Parathyroid adenoma (tissue), 2 donors: ENCODE measurements around the gene ZNF649.

Experiments
- H2AFZ ChIP-seq: fragments of 300-600 bp; sonication (generic); one replicate; pipeline ENCODE4 v1.7.0; 2017; ENCODE audit warnings: antibody characterized with exemption, mild to moderate bottlenecking
- H3K27ac ChIP-seq: fragments of 300-600 bp; sonication (generic); one replicate; pipeline ENCODE4 v1.7.0; 2017
- H3K27me3 ChIP-seq: fragments of 300-600 bp; sonication (generic); one replicate; pipeline ENCODE4 v1.7.0; 2017; ENCODE audit warnings: low read length; ENCODE audit not compliant: control insufficient read depth, insufficient read depth
- H3K36me3 ChIP-seq: fragments of 300-600 bp; sonication (generic); one replicate; pipeline ENCODE4 v1.7.0; 2017; ENCODE audit warnings: low read length; ENCODE audit not compliant: control insufficient read depth, insufficient read depth
- H3K4me1 ChIP-seq: fragments of 300-600 bp; sonication (generic); one replicate; pipeline ENCODE4 v1.7.0; 2017; ENCODE audit warnings: control low read depth
- H3K4me2 ChIP-seq: fragments of 300-600 bp; sonication (generic); one replicate; pipeline ENCODE4 v1.7.0; 2017; ENCODE audit warnings: low read length
- H3K4me3 ChIP-seq: fragments of 300-600 bp; sonication (generic); one replicate; pipeline ENCODE4 v1.7.0; 2017; ENCODE audit warnings: low read depth, low read length
- H3K79me2 ChIP-seq: fragments of 300-600 bp; sonication (generic); one replicate; pipeline ENCODE4 v1.7.0; 2017; ENCODE audit warnings: control low read depth
- H3K9ac ChIP-seq: fragments of 300-600 bp; sonication (generic); one replicate; pipeline ENCODE4 v1.7.0; 2017; ENCODE audit warnings: mild to moderate bottlenecking
- H3K9me3 ChIP-seq: fragments of 300-600 bp; sonication (generic); one replicate; pipeline ENCODE4 v1.7.0; 2017; ENCODE audit warnings: low read length; ENCODE audit not compliant: control insufficient read depth
- TF ChIP-seq, protein P1 (sequence below): fragments of 300-600 bp; sonication (generic); IDR thresholded peaks from one replicate; pipeline ENCODE4 v1.7.0; 2017; ENCODE audit warnings: antibody characterized with exemption, mild to moderate bottlenecking
- donor health status: primary hyperparathyroidism.

ZNF649 gene

GRCh38 chr19:51889934-51890333 lies 14.9 kb downstream of the ZNF649 start:
- Histone ChIP-seq H3K9me3 (no peaks in the 10 kb centered on the region), H3K4me2 (no peak overlapping the region), H3K4me1 (no peaks in the 10 kb centered on the region), H3K36me3 (peaks cover 12% of the 10 kb centered on the region), H3K79me2 (no peaks in the 10 kb centered on the region), H3K27me3 (no peaks in the 10 kb centered on the region), H2AFZ (no peak overlapping the region), H3K9ac (no peak overlapping the region), H3K4me3 (no peak overlapping the region), H3K27ac (no peak overlapping the region)
- TF ChIP-seq, protein P1, sequence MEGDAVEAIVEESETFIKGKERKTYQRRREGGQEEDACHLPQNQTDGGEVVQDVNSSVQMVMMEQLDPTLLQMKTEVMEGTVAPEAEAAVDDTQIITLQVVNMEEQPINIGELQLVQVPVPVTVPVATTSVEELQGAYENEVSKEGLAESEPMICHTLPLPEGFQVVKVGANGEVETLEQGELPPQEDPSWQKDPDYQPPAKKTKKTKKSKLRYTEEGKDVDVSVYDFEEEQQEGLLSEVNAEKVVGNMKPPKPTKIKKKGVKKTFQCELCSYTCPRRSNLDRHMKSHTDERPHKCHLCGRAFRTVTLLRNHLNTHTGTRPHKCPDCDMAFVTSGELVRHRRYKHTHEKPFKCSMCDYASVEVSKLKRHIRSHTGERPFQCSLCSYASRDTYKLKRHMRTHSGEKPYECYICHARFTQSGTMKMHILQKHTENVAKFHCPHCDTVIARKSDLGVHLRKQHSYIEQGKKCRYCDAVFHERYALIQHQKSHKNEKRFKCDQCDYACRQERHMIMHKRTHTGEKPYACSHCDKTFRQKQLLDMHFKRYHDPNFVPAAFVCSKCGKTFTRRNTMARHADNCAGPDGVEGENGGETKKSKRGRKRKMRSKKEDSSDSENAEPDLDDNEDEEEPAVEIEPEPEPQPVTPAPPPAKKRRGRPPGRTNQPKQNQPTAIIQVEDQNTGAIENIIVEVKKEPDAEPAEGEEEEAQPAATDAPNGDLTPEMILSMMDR: no peak

GRCh38 chr19:51887522-51888498 lies 17.0 kb downstream of the ZNF649 start, which contains the start of gene ZNF577:
Gene ZNF577 (minus strand): TSS chr19:51887951. CDS start chr19:51880382, 7,569 bp downstream.
- peaks cover 12% of the 10 kb centered on the region for H3K36me3 ChIP-seq
- TF ChIP-seq, protein P1: no peak
- peak within 1 kb of the TSS; percentile 39 for H3K27ac ChIP-seq
- no peak within 1 kb of the TSS for H3K9ac ChIP-seq
- peak within 1 kb of the TSS; percentile 68 for H2AFZ ChIP-seq
- H3K4me2 ChIP-seq: peak within 1 kb of the TSS; percentile 84
- H3K79me2 ChIP-seq: no peaks in the 10 kb centered on the region
- no peaks in the 10 kb centered on the region for H3K4me1 ChIP-seq
- H3K4me3 ChIP-seq: peak within 1 kb of the TSS; percentile 96
- no peaks in the 10 kb centered on the region for H3K9me3 ChIP-seq
- no peaks in the 10 kb centered on the region for H3K27me3 ChIP-seq

DNA sequence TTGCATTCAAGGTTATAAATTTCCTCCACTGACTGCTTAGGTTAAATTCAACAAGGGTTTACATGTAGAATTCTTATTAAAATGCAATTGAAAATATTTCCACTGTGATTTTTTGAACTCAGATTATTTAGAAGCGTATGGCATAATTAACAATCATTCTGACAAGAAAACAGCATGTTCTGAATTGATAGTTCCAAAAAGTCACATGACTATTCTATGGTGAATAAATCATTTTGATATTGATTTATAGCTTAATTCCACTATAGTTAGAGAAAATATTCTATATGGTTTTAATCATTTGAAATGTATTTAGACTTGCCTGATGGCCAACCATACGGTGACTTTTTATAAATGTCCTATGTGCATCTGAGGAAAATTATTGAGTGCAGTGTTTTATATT lies 20.1 kb downstream of the ZNF649 start:
- Histone ChIP-seq H3K79me2 (no peaks in the 10 kb centered on the region), H2AFZ (no peak overlapping the region), H3K4me3 (no peak overlapping the region), H3K4me2 (no peak overlapping the region), H3K36me3 (no peaks in the 10 kb centered on the region), H3K27me3 (no peaks in the 10 kb centered on the region), H3K9ac (no peak overlapping the region), H3K9me3 (no peaks in the 10 kb centered on the region), H3K4me1 (no peaks in the 10 kb centered on the region), H3K27ac (no peak overlapping the region)
- TF ChIP-seq, protein P1: no peak

- Histone ChIP-seq H3K27ac (no peak overlapping the region), H3K9ac (no peak overlapping the region), H3K4me1 (no peaks in the 10 kb centered on the region), H3K9me3 (no peaks in the 10 kb centered on the region), H2AFZ (no peak overlapping the region), H3K79me2 (no peaks in the 10 kb centered on the region), H3K36me3 (no peaks in the 10 kb centered on the region), H3K4me3 (no peak overlapping the region), H3K27me3 (no peaks in the 10 kb centered on the region), H3K4me2 (no peak overlapping the region)
- TF ChIP-seq, protein P1: no peak
Measured at GRCh38 chr19:51882518-51882917, 22.3 kb downstream of the ZNF649 start.
